ENCODE measurements around the gene EMC10. TPM values are rescaled to one million over a fixed set of nuclear protein-coding genes. Genes with fewer than 3 reads are reported as not detected.

EMC10 gene
- total and polyA plus RNA-seq, 12 donors: 39.4 to 216 (median 123) TPM

DNA sequence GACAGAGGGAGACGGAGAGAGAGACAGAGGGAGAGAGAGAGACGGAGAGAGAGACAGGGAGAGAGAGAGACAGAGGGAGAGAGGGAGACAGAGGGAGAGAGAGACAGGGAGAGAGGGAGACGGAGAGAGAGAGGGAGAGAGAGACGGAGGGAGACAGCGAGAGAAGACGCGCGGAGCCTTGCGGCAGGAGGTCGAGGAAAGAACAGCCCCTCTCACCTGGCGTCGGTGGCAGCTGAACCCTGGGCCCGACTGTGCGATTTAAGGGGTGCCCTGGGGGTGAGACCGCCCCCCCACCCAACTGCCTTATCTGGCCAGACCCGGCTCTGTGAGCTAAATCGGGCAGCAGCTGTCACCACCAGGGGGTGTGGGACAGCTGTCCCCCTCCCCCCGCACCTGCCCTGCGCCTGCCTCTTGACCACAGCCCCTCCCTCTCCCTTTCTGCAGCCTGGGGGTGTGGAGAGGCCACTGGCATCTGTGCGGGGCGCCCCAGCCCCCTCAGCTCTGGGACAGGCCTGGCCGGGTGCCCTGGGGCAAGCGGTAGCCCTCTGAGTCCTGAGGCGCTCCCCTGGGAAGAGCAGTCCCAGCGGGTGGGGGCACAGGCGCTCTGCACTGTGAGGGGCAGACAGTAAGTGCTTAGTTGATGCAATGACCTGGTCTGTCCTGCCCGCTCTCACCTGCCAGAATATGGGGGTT is 23.9 kb downstream of the EMC10 start:
- Histone ChIP-seq H3K9me3 (replicated peaks in 1 of 3) (no peaks in the 10 kb centered on the region), H3K27me3 (no peaks in the 10 kb centered on the region), H3K4me3 (no peak overlapping the region), H3K27ac (no peak overlapping the region), H3K4me1 (replicated peaks in 1 of 2) (no peaks in the 10 kb centered on the region), H3K36me3 (replicated peaks in 1 of 2) (no peaks in the 10 kb centered on the region)
- TF ChIP-seq, protein P1, sequence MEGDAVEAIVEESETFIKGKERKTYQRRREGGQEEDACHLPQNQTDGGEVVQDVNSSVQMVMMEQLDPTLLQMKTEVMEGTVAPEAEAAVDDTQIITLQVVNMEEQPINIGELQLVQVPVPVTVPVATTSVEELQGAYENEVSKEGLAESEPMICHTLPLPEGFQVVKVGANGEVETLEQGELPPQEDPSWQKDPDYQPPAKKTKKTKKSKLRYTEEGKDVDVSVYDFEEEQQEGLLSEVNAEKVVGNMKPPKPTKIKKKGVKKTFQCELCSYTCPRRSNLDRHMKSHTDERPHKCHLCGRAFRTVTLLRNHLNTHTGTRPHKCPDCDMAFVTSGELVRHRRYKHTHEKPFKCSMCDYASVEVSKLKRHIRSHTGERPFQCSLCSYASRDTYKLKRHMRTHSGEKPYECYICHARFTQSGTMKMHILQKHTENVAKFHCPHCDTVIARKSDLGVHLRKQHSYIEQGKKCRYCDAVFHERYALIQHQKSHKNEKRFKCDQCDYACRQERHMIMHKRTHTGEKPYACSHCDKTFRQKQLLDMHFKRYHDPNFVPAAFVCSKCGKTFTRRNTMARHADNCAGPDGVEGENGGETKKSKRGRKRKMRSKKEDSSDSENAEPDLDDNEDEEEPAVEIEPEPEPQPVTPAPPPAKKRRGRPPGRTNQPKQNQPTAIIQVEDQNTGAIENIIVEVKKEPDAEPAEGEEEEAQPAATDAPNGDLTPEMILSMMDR (IDR thresholded peaks at IDR 0.05): no peak
- no peak for TF ChIP-seq POLR2A (IDR thresholded peaks at IDR 0.05)
- intact Hi-C loops (cut with DNase I): no loop called here
- 24 to 33% (median 30%) methylated on average over 17 to 27 of the region's 27 CpGs for WGBS, 4 donors
- no peak for DNase-seq

DNA sequence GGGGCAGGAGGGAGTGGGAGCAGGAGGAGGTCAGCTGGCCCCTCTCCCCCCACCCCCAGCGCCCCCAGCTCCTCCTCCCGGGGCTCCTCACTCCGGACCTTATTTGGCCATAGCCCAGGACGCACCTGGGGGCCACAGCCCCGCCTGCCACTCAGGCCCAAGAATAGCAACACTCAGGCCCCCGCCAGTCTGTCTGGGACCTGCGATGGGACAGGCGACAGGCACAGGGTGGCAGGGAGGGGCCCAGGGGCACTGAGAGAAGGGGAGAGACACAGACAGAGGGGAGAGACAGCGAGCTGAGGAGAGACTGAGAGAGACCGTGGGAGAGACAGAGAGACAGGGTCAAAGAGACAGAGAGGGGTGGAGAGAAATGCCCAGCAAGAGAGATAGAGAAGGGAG is 24.4 kb downstream of the EMC10 start:
- Histone ChIP-seq H3K4me3 (no peak overlapping the region), H3K9me3 (replicated peaks in 1 of 3) (no peaks in the 10 kb centered on the region), H3K4me1 (replicated peaks in 1 of 2) (no peaks in the 10 kb centered on the region), H3K27me3 (no peaks in the 10 kb centered on the region), H3K27ac (no peak overlapping the region), H3K36me3 (replicated peaks in 1 of 2) (no peaks in the 10 kb centered on the region)
- DNase-seq: no peak
- WGBS, 4 donors: 53 to 65% (median 59%) methylated on average over 6 to 10 of the region's 10 CpGs
- TF ChIP-seq POLR2A (IDR thresholded peaks at IDR 0.05): no peak
- TF ChIP-seq, protein P1 (IDR thresholded peaks at IDR 0.05): no peak
- intact Hi-C loops (cut with DNase I): no loop called here

DNA sequence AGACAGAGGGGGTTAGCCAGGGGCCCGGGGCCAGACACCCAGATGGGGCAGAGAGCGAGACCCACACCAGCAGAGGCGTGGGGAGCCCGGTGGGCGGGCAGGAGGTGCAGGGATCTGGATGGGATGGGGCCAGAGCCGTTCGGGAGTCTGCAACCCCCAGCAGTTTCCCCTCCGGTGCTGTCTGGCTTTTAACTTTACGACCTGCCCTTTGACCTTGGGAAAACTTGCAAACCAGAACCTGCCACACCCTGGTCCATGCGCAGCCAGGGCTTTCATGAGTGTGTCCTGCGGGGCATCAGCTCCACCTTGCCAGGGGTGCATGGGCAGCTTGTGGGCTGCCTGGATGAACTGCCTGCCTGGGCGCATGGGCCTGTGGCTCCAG is 24.9 kb downstream of the EMC10 start:
- Histone ChIP-seq H3K27me3 (no peaks in the 10 kb centered on the region), H3K9me3 (replicated peaks in 1 of 3) (no peaks in the 10 kb centered on the region), H3K4me1 (replicated peaks in 1 of 2) (no peaks in the 10 kb centered on the region), H3K27ac (no peak overlapping the region), H3K36me3 (replicated peaks in 1 of 2) (no peaks in the 10 kb centered on the region), H3K4me3 (no peak overlapping the region)
- TF ChIP-seq, protein P1 (IDR thresholded peaks at IDR 0.05): no peak
- TF ChIP-seq POLR2A (IDR thresholded peaks at IDR 0.05): no peak
- no peak for DNase-seq
- 63 to 77% (median 68%) methylated on average over 6 to 12 of the region's 12 CpGs for WGBS, 4 donors
- intact Hi-C loops (cut with DNase I): no loop called here

DNA sequence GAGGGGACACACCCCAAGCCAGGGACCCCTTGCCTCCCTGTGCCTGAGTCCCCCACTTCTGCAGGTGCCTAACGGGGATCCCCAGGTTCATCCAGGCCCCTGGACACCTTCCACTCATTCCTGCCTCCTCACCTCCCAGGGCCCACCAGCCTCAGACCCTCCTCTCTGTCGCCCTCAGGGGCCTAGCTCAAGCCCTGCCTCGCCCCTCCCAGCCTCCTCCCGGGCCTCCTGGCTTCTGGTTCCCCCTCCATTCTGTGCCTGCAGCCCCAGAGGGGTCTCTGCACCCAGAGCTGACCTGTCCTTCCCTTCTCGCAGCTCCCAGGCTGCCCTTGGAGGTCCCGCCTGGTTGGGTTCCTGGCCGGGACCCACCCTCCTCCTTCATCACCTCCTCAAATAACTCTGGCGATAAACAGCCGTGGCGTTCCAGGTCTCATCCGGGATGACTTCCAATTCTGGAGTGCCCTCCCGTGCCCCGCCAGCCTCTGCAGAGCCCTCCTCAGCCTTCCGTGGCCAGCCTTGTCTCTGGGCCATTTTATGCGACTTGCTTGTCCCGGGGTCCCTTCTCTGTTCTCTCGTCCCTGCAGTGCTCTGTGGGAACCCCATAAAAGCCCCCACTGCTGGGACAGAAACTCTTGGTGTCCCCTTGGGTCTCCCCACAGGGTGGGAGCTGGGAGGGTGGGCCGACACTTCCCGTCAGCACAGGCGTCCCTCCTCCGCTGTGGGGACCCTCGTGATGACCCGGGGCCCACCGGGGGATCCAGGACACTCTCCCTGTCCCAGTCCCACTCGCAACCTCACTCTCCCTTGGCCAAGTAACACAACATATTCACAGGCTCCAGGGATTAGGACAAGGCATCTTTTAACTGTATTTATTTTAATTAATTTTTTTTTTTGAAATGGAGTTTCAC is 25.5 kb downstream of the EMC10 start:
- TF ChIP-seq POLR2A (IDR thresholded peaks at IDR 0.05): no peak
- TF ChIP-seq, protein P1 (IDR thresholded peaks at IDR 0.05): no peak
- H3K27ac ChIP-seq: no peak overlapping the region
- no peak overlapping the region for H3K4me3 ChIP-seq
- no peaks in the 10 kb centered on the region for H3K36me3 ChIP-seq (replicated peaks in 1 of 2)
- intact Hi-C loops (cut with DNase I): no loop called here
- no peak for DNase-seq
- H3K27me3 ChIP-seq: no peaks in the 10 kb centered on the region
- no peaks in the 10 kb centered on the region for H3K9me3 ChIP-seq (replicated peaks in 1 of 3)
- 75 to 77% (median 77%) methylated on average over 21 to 25 of the region's 25 CpGs for WGBS, 4 donors
- H3K4me1 ChIP-seq (replicated peaks in 1 of 2): no peaks in the 10 kb centered on the region

Measured in adrenal gland (tissue), 12 donors.